ENCODE data around the gene ZCCHC7.

Gene ZCCHC7

DNA sequence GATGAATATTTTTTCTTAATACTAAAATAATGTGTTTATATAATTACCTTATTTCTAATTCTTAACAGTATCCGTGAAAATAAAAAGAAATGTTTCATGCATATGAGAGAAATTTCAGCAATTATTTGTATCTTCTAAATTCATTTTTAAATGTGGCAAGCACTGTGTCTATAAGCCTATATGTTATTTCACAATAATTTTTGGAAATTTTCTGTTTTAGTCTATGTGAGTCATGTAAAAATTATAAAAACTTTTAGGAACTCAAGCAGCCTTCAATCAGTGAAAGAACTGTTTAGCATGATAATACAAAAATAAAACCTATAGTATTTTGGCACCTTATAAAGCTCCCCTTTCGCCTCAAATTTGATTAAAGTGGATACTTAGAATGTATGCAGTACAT is 96.8 kb downstream of the ZCCHC7 start:
- Histone ChIP-seq H3K36me3 (ENCODE audit: insufficient read depth, low read length) (no peaks in the 10 kb centered on the region), H3K4me3 (ENCODE audit: low read depth in 1 of 2, low read length in 2 of 2) (no peak overlapping the region), H3K27me3 (ENCODE audit: control insufficient read depth in 1 of 2, insufficient read depth in 2 of 2, low read length in 2 of 2) (no peaks in the 10 kb centered on the region), H3K27ac (ENCODE audit: low read depth, low read length) (no peak overlapping the region), H3K4me1 (ENCODE audit: insufficient read depth, low read length) (no peaks in the 10 kb centered on the region), H3K9me3 (ENCODE audit: low read length) (no peaks in the 10 kb centered on the region), H3K9ac (ENCODE audit: low read length) (no peak overlapping the region)

GRCh38 chr9:37218800-37219425 is 98.5 kb downstream of the ZCCHC7 start:
- no peaks in the 10 kb centered on the region for H3K36me3 ChIP-seq (ENCODE audit: insufficient read depth, low read length)
- no peak overlapping the region for H3K4me3 ChIP-seq (ENCODE audit: low read depth in 1 of 2, low read length in 2 of 2)
- H3K4me1 ChIP-seq (ENCODE audit: insufficient read depth, low read length), result no peaks in the 10 kb centered on the region
- H3K27me3 ChIP-seq (ENCODE audit: control insufficient read depth in 1 of 2, insufficient read depth in 2 of 2, low read length in 2 of 2), result no peaks in the 10 kb centered on the region
- no peak overlapping the region for H3K9ac ChIP-seq (ENCODE audit: low read length)
- H3K27ac ChIP-seq (ENCODE audit: low read depth, low read length), result no peak overlapping the region
- H3K9me3 ChIP-seq (ENCODE audit: low read length), result no peaks in the 10 kb centered on the region

DNA sequence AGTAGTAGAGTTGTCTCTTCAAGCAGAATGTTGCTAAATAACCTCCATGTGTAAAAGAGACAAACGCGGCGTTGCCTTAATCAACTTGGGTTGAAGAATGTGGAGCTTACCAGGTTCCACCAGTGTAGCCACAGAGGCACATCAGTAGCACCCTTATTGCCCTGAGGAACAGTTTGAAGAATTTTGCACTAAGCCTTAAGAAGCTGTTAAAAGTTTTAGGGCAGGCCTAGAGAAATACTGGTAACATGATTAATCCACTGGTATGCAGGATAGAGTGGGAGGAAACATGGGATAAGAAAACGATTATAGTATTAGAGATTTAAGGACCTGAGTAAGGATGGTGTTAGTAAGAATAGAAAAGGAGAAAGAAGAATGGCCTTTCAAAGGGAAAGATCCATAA is 100.6 kb downstream of the ZCCHC7 start:
- H3K9me3 ChIP-seq (ENCODE audit: low read length), result no peaks in the 10 kb centered on the region
- no peak overlapping the region for H3K4me3 ChIP-seq (ENCODE audit: low read depth in 1 of 2, low read length in 2 of 2)
- no peaks in the 10 kb centered on the region for H3K36me3 ChIP-seq (ENCODE audit: insufficient read depth, low read length)
- no peaks in the 10 kb centered on the region for H3K4me1 ChIP-seq (ENCODE audit: insufficient read depth, low read length)
- H3K27ac ChIP-seq (ENCODE audit: low read depth, low read length), result no peak overlapping the region
- no peak overlapping the region for H3K9ac ChIP-seq (ENCODE audit: low read length)
- no peaks in the 10 kb centered on the region for H3K27me3 ChIP-seq (ENCODE audit: control insufficient read depth in 1 of 2, insufficient read depth in 2 of 2, low read length in 2 of 2)

- H3K4me1 ChIP-seq (ENCODE audit: insufficient read depth, low read length), result no peaks in the 10 kb centered on the region
- no peaks in the 10 kb centered on the region for H3K27me3 ChIP-seq (ENCODE audit: control insufficient read depth in 1 of 2, insufficient read depth in 2 of 2, low read length in 2 of 2)
- no peaks in the 10 kb centered on the region for H3K36me3 ChIP-seq (ENCODE audit: insufficient read depth, low read length)
- no peak overlapping the region for H3K9ac ChIP-seq (ENCODE audit: low read length)
- H3K27ac ChIP-seq (ENCODE audit: low read depth, low read length), result no peak overlapping the region
- H3K9me3 ChIP-seq (ENCODE audit: low read length), result no peaks in the 10 kb centered on the region
- H3K4me3 ChIP-seq (ENCODE audit: low read depth in 1 of 2, low read length in 2 of 2), result no peak overlapping the region
Observed at GRCh38 chr9:37221489-37222106, 101.2 kb downstream of the ZCCHC7 start.

- Histone ChIP-seq H3K9ac (ENCODE audit: low read length) (no peak overlapping the region), H3K9me3 (ENCODE audit: low read length) (no peaks in the 10 kb centered on the region), H3K27ac (ENCODE audit: low read depth, low read length) (no peak overlapping the region), H3K36me3 (ENCODE audit: insufficient read depth, low read length) (no peaks in the 10 kb centered on the region), H3K27me3 (ENCODE audit: control insufficient read depth in 1 of 2, insufficient read depth in 2 of 2, low read length in 2 of 2) (no peaks in the 10 kb centered on the region), H3K4me3 (ENCODE audit: low read depth in 1 of 2, low read length in 2 of 2) (no peak overlapping the region), H3K4me1 (ENCODE audit: insufficient read depth, low read length) (no peaks in the 10 kb centered on the region)
Observed at GRCh38 chr9:37229455-37229854, 109.1 kb downstream of the ZCCHC7 start.

DNA sequence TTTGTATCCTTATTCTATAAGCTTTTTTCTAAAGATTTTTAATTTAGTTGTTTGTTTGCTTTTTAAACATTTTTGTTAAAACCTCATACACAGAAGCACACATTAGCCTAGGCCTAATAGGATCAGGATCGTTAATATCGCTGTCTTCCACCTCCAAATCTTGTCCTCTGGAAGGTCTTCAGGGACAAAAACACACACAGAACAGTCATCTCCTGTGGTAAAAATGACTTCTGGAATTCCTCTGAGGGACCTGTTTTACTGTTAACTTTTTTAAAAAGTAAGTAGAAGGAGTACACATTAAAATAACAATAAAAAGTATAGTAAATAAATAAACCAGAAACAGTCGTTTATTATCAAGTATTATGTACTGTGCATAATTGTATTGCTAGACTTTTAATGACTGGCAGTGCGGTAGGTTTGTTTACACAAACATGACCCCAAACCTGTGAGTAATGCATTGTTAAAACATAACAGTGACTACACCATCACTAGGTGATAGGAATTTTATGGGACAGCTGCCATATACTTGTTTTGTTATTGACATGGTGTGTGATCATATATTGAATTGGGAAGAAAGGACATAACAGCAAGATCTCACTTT is 109.6 kb downstream of the ZCCHC7 start:
- Histone ChIP-seq H3K9me3 (ENCODE audit: low read length) (no peaks in the 10 kb centered on the region), H3K4me3 (ENCODE audit: low read depth in 1 of 2, low read length in 2 of 2) (no peak overlapping the region), H3K27ac (ENCODE audit: low read depth, low read length) (no peak overlapping the region), H3K27me3 (ENCODE audit: control insufficient read depth in 1 of 2, insufficient read depth in 2 of 2, low read length in 2 of 2) (no peaks in the 10 kb centered on the region), H3K36me3 (ENCODE audit: insufficient read depth, low read length) (no peaks in the 10 kb centered on the region), H3K9ac (ENCODE audit: low read length) (no peak overlapping the region), H3K4me1 (ENCODE audit: insufficient read depth, low read length) (no peaks in the 10 kb centered on the region)

GRCh38 chr9:37236822-37237221 is 116.4 kb downstream of the ZCCHC7 start:
- H3K27ac ChIP-seq (ENCODE audit: low read depth, low read length), result no peak overlapping the region
- H3K9me3 ChIP-seq (ENCODE audit: low read length), result no peaks in the 10 kb centered on the region

DNA sequence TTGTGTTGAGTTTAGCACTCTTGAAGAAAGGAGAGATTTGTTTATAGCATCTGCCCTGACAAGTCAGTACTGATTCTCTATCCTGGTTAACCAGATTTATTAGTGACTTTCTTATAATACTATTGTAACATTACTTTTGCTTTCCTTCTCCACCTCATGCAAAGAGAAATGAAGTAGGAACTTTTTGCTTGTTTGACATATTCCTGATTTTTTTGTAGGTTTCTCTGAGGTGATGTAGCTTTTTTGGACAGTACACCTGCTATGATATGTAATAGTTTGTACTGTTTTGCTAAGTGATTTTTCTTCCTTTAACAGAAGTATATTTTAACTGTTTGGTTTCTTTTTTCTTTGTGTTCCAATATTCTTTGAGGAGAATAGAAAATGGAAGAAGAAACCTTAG is 117.7 kb downstream of the ZCCHC7 start:
- Histone ChIP-seq H3K27ac (ENCODE audit: low read depth, low read length) (no peak overlapping the region), H3K9me3 (ENCODE audit: low read length) (no peaks in the 10 kb centered on the region), H3K36me3 (ENCODE audit: insufficient read depth, low read length) (no peaks in the 10 kb centered on the region)

More at GRCh38 chr9:37236822-37237221, 116.4 kb downstream of the ZCCHC7 start:
- H3K27me3 ChIP-seq (ENCODE audit: control insufficient read depth in 1 of 2, insufficient read depth in 2 of 2, low read length in 2 of 2), result no peaks in the 10 kb centered on the region
- H3K9ac ChIP-seq (ENCODE audit: low read length), result no peak overlapping the region
- H3K4me3 ChIP-seq (ENCODE audit: low read depth in 1 of 2, low read length in 2 of 2), result no peak overlapping the region
- H3K36me3 ChIP-seq (ENCODE audit: insufficient read depth, low read length), result no peaks in the 10 kb centered on the region
- no peaks in the 10 kb centered on the region for H3K4me1 ChIP-seq (ENCODE audit: insufficient read depth, low read length)

DNA sequence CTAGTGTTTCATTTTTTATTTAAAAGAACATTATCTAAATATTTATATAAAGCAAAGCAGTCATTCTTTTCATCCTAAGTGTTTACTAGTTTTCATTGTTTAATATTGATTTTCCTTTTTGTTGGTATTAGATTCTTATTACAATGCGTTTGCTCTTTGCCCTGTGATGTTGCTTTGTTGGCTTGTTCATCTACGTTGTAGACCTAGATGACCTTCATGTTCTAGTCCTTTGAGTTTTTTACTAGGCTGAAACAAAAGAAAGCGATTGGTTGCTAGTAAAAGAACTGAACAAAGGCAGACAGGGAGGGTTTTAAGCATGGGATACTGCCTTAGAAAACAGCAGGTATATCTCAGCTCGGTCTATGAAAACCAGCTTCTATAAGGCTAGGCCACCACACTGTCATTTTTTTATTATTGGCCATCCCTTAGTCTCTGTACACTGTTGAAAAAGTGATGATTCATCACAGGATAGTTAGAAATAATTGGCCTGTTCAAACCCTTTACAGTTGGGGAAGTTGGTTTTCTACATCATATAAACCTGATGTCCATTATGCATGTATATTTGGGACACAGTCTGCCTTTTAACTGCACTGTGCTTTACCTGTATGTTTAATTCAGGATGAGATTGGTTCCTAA is 119.0 kb downstream of the ZCCHC7 start:
- no peak overlapping the region for H3K27ac ChIP-seq (ENCODE audit: low read depth, low read length)
- no peaks in the 10 kb centered on the region for H3K9me3 ChIP-seq (ENCODE audit: low read length)
- no peaks in the 10 kb centered on the region for H3K4me1 ChIP-seq (ENCODE audit: insufficient read depth, low read length)
- H3K9ac ChIP-seq (ENCODE audit: low read length), result no peak overlapping the region
- H3K36me3 ChIP-seq (ENCODE audit: insufficient read depth, low read length), result no peaks in the 10 kb centered on the region
- no peaks in the 10 kb centered on the region for H3K27me3 ChIP-seq (ENCODE audit: control insufficient read depth in 1 of 2, insufficient read depth in 2 of 2, low read length in 2 of 2)
- H3K4me3 ChIP-seq (ENCODE audit: low read depth in 1 of 2, low read length in 2 of 2), result no peak overlapping the region

More for the DNA sequence above, 117.7 kb downstream of the ZCCHC7 start:
- H3K27me3 ChIP-seq (ENCODE audit: control insufficient read depth in 1 of 2, insufficient read depth in 2 of 2, low read length in 2 of 2), result no peaks in the 10 kb centered on the region
- no peak overlapping the region for H3K4me3 ChIP-seq (ENCODE audit: low read depth in 1 of 2, low read length in 2 of 2)
- no peak overlapping the region for H3K9ac ChIP-seq (ENCODE audit: low read length)
- H3K4me1 ChIP-seq (ENCODE audit: insufficient read depth, low read length), result no peaks in the 10 kb centered on the region

- Histone ChIP-seq H3K9ac (ENCODE audit: low read length) (no peak overlapping the region), H3K9me3 (ENCODE audit: low read length) (no peaks in the 10 kb centered on the region), H3K4me1 (ENCODE audit: insufficient read depth, low read length) (no peaks in the 10 kb centered on the region), H3K27ac (ENCODE audit: low read depth, low read length) (no peak overlapping the region), H3K36me3 (ENCODE audit: insufficient read depth, low read length) (no peaks in the 10 kb centered on the region), H3K27me3 (ENCODE audit: control insufficient read depth in 1 of 2, insufficient read depth in 2 of 2, low read length in 2 of 2) (no peaks in the 10 kb centered on the region), H3K4me3 (ENCODE audit: low read depth in 1 of 2, low read length in 2 of 2) (no peak overlapping the region)
Observed at GRCh38 chr9:37239921-37240320, 119.5 kb downstream of the ZCCHC7 start.

DNA sequence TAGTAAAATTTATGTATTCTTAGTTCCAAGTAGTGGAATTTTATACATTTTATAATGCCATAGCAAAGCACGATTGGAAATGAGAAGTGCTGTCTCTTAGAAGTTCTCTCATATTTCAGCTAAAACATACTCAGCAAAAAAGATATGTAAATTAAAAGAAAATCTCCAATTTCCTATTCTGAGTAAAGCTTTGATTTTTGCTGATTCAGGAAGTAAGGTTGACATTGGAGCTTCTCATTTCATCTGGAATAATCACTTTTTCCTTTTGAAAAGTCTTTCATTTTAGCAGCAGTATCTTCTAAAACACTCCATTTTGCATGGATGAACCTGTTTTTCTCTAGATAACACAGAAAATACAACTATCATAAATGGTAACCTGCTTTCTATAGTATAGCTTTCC is 121.0 kb downstream of the ZCCHC7 start:
- Histone ChIP-seq H3K4me1 (ENCODE audit: insufficient read depth, low read length) (no peaks in the 10 kb centered on the region), H3K27me3 (ENCODE audit: control insufficient read depth in 1 of 2, insufficient read depth in 2 of 2, low read length in 2 of 2) (no peaks in the 10 kb centered on the region), H3K9me3 (ENCODE audit: low read length) (no peaks in the 10 kb centered on the region), H3K4me3 (ENCODE audit: low read depth in 1 of 2, low read length in 2 of 2) (no peak overlapping the region), H3K36me3 (ENCODE audit: insufficient read depth, low read length) (no peaks in the 10 kb centered on the region), H3K9ac (ENCODE audit: low read length) (no peak overlapping the region), H3K27ac (ENCODE audit: low read depth, low read length) (no peak overlapping the region)
